Ascending aorta (tissue), 2 donors: ENCODE results near the gene TGFB3. TPM values are rescaled to one million over a fixed set of nuclear protein-coding genes. Genes with fewer than 3 reads are reported as not detected.

Experiments
- DNase-seq, 2 donors: peaks; one replicate each; pipeline ENCODE4 v3.0.0-alpha.2; 2019; ENCODE audit warnings: low spot score in 2 of 2
- H3K27ac ChIP-seq, 2 donors: fragments of 200-600 bp; sonication (generic); one replicate each; pipeline ENCODE4 v1.5.1; 2016 to 2017; ENCODE audit warnings: mild to moderate bottlenecking in 1 of 2
- H3K27me3 ChIP-seq: fragments of 200-600 bp; sonication (generic); one replicate; pipeline ENCODE4 v1.5.1; 2017
- H3K36me3 ChIP-seq, 2 donors: fragments of 200-600 bp; sonication (generic); one replicate each; pipeline ENCODE4 v1.5.1; 2016
- H3K4me1 ChIP-seq, 2 donors: fragments of 200-600 bp; sonication (generic); one replicate each; pipeline ENCODE4 v1.5.1; 2016 to 2017; ENCODE audit warnings: mild to moderate bottlenecking in 1 of 2
- H3K4me3 ChIP-seq, 2 donors: fragments of 200-600 bp; sonication (generic); one replicate each; pipeline ENCODE4 v1.5.1; 2016 to 2017; ENCODE audit warnings: mild to moderate bottlenecking in 1 of 2
- H3K9me3 ChIP-seq, 2 donors: fragments of 200-600 bp; sonication (generic); one replicate each; pipeline ENCODE4 v1.5.1; 2016
- CTCF ChIP-seq, 3 experiments: fragments of 200-600 bp in 2 of 3; fragments of 450-650 bp in 1 of 3; sonication (generic) in 2 of 3; IDR thresholded peaks; one replicate each; pipeline ENCODE4 v1.5.1; 2016 to 2019; ENCODE audit warnings: antibody characterized with exemption in 3 of 3, mild to moderate bottlenecking in 1 of 3, moderate library complexity in 1 of 3
- intact Hi-C: fragments of 100-400 bp; cut with DNase I; formaldehyde crosslinking; loops from one replicate; pipeline ENCODE4 v1.15.1; 2023
- total RNA-seq: library from RNA; depleted of rRNA; stranded (reverse); fragments of >200 nt; gene quantifications from one replicate; pipeline ENCODE4 v1.1.0, GENCODE V29; 2016

TGFB3 gene
- total RNA-seq, 1 donor from 2014 or later, result 108 TPM

GRCh38 chr14:75939200-75939599 lies 42.6 kb downstream of the TGFB3 start:
- Histone ChIP-seq H3K4me1 (no peaks in the 10 kb centered on the region), H3K9me3 (no peaks in the 10 kb centered on the region), H3K4me3 (no peak overlapping the region), H3K36me3 (no peaks in the 10 kb centered on the region), H3K27me3 (no peaks in the 10 kb centered on the region), H3K27ac (no peak overlapping the region)
- intact Hi-C loops, result no loop called here
- DNase-seq, result no peak
- TF ChIP-seq CTCF (IDR thresholded peaks at IDR 0.05), result no peak

- Histone ChIP-seq H3K9me3 (no peaks in the 10 kb centered on the region), H3K4me1 (no peaks in the 10 kb centered on the region), H3K4me3 (no peak overlapping the region), H3K27me3 (no peaks in the 10 kb centered on the region), H3K27ac (no peak overlapping the region), H3K36me3 (no peaks in the 10 kb centered on the region)
- intact Hi-C loops, result no loop called here
- no peak for TF ChIP-seq CTCF (IDR thresholded peaks at IDR 0.05)
- no peak for DNase-seq
Observed at GRCh38 chr14:75934998-75935628, 46.7 kb downstream of the TGFB3 start.

- no peaks in the 10 kb centered on the region for H3K4me1 ChIP-seq
- intact Hi-C loops, result no loop called here
- no peak for TF ChIP-seq CTCF (IDR thresholded peaks at IDR 0.05)
- H3K4me3 ChIP-seq, result no peak overlapping the region
- no peak overlapping the region for H3K27ac ChIP-seq
- no peaks in the 10 kb centered on the region for H3K27me3 ChIP-seq
- no peaks in the 10 kb centered on the region for H3K9me3 ChIP-seq
- H3K36me3 ChIP-seq, result no peaks in the 10 kb centered on the region
- no peak for DNase-seq
Observed at GRCh38 chr14:75933712-75934296, 48.0 kb downstream of the TGFB3 start.

GRCh38 chr14:75928690-75929181 lies 53.1 kb downstream of the TGFB3 start:
- no peaks in the 10 kb centered on the region for H3K9me3 ChIP-seq
- no peaks in the 10 kb centered on the region for H3K27me3 ChIP-seq
- no peak overlapping the region for H3K27ac ChIP-seq
- no peak overlapping the region for H3K4me3 ChIP-seq
- no peaks in the 10 kb centered on the region for H3K4me1 ChIP-seq
- intact Hi-C loops, result no loop called here
- no peaks in the 10 kb centered on the region for H3K36me3 ChIP-seq
- no peak for TF ChIP-seq CTCF (IDR thresholded peaks at IDR 0.05)
- no peak for DNase-seq

- no peak for TF ChIP-seq CTCF (IDR thresholded peaks at IDR 0.05)
- Histone ChIP-seq H3K27ac (no peak overlapping the region), H3K4me1 (no peaks in the 10 kb centered on the region), H3K27me3 (no peaks in the 10 kb centered on the region), H3K36me3 (no peaks in the 10 kb centered on the region), H3K9me3 (no peaks in the 10 kb centered on the region), H3K4me3 (no peak overlapping the region)
- intact Hi-C loops, result no loop called here
- DNase-seq, result no peak
Observed at GRCh38 chr14:75927564-75928087, 54.2 kb downstream of the TGFB3 start.
